HEK293 (cell line): Measurements from ENCODE around the gene TTLL1.

Experiments used
- CTCF ChIA-PET: fragments of 350-600 bp; formaldehyde crosslinking; extraction: SDS; loops from one replicate; lab custom pipeline; 2021; ENCODE audit warnings: antibody characterized with exemption; lab: Yijun Ruan, JAX
- POLR2A ChIA-PET: fragments of 300-600 bp; formaldehyde crosslinking; extraction: SDS; loops from one replicate; lab custom pipeline; 2020; ENCODE audit warnings: antibody characterized with exemption, inconsistent platforms; lab: Yijun Ruan, JAX
- H3K27ac ChIP-seq: fragments of 200-500 bp; sonication (Bioruptor generic); 2 replicates; pipeline ENCODE4 v1.5.1; 2014; ENCODE audit warnings: low read depth, low read length, control low read depth, inconsistent platforms; ENCODE audit errors: extremely low read depth
- H3K36me3 ChIP-seq, 2 experiments: fragments of 200-500 bp in 1 of 2; sonication (Bioruptor generic) in 1 of 2; 1 replicate in 1 of 2; 2 replicates in 1 of 2; pipeline ENCODE4 v1.5.1; 2014 to 2017; ENCODE audit warnings: inconsistent platforms in 2 of 2, low read length in 2 of 2; ENCODE audit not compliant: control insufficient read depth in 2 of 2, insufficient read depth in 1 of 2
- H3K4me1 ChIP-seq: fragments of 200-500 bp; sonication (Bioruptor generic); 2 replicates; pipeline ENCODE4 v1.5.1; 2014; ENCODE audit warnings: mild to moderate bottlenecking, low read length, inconsistent platforms; ENCODE audit not compliant: control insufficient read depth, insufficient read depth
- H3K4me3 ChIP-seq: 2 replicates; pipeline ENCODE4 v1.5.1; 2011; ENCODE audit warnings: low read depth, mild to moderate bottlenecking, control low read depth, low read length, moderate library complexity
- H3K9me3 ChIP-seq: fragments of 200-500 bp; sonication (Bioruptor generic); 2 replicates; pipeline ENCODE4 v1.5.1; 2014; ENCODE audit warnings: low read depth, low read length, inconsistent platforms; ENCODE audit not compliant: control insufficient read depth, insufficient read depth
- EGR2 ChIP-seq: fragments of 450-650 bp; formaldehyde crosslinking; IDR thresholded peaks from 2 replicates; pipeline ENCODE4 v1.5.1; 2016; ENCODE audit warnings: low read depth, missing biosample characterization, missing genetic modification characterization
- ELK4 ChIP-seq: IDR thresholded peaks from 2 replicates; pipeline ENCODE4 v1.6.1; 2011; ENCODE audit warnings: mild to moderate bottlenecking, low read depth, low read length, borderline replicate concordance
- OSR2 ChIP-seq: fragments of 450-650 bp; formaldehyde crosslinking; IDR thresholded peaks from 2 replicates; pipeline ENCODE4 v1.5.1; 2016; ENCODE audit warnings: missing biosample characterization, missing genetic modification characterization
- PRDM1 ChIP-seq: fragments of 450-650 bp; formaldehyde crosslinking; IDR thresholded peaks from 2 replicates; pipeline ENCODE4; 2016; ENCODE audit warnings: missing biosample characterization, missing genetic modification characterization
- ZBTB17 ChIP-seq: fragments of 450-650 bp; formaldehyde crosslinking; IDR thresholded peaks from 2 replicates; pipeline ENCODE4 v1.5.1; 2016; ENCODE audit warnings: missing biosample characterization, missing genetic modification characterization
- ZBTB26 ChIP-seq: fragments of 450-650 bp; formaldehyde crosslinking; optimal IDR thresholded peaks from 2 replicates; pipeline ENCODE3; 2016; ENCODE audit warnings: missing biosample characterization, mild to moderate bottlenecking, missing genetic modification characterization
- ZBTB48 ChIP-seq: fragments of 450-650 bp; formaldehyde crosslinking; IDR thresholded peaks from 2 replicates; pipeline ENCODE4 v1.5.1; 2016; ENCODE audit warnings: missing biosample characterization, missing genetic modification characterization
- ZNF16 ChIP-seq: fragments of 450-650 bp; formaldehyde crosslinking; IDR thresholded peaks from 2 replicates; pipeline ENCODE4 v1.5.1; 2016; ENCODE audit warnings: low read depth, missing biosample characterization, missing genetic modification characterization
- ZNF24 ChIP-seq: fragments of 450-650 bp; formaldehyde crosslinking; IDR thresholded peaks from 2 replicates; pipeline ENCODE4 v1.5.1; 2016; ENCODE audit warnings: missing biosample characterization, missing genetic modification characterization
- ZNF692 ChIP-seq: fragments of 450-650 bp; formaldehyde crosslinking; IDR thresholded peaks from 2 replicates; pipeline ENCODE4 v1.5.1; 2016; ENCODE audit warnings: missing biosample characterization, missing genetic modification characterization
- ZSCAN30 ChIP-seq: fragments of 450-650 bp; IDR thresholded peaks from 2 replicates; pipeline ENCODE4 v1.5.1; 2018; ENCODE audit warnings: missing biosample characterization, mild to moderate bottlenecking, missing genetic modification characterization, moderate library complexity
- ZSCAN4 ChIP-seq: fragments of 450-650 bp; formaldehyde crosslinking; IDR thresholded peaks from 2 replicates; pipeline ENCODE4 v1.5.1; 2017; ENCODE audit warnings: missing biosample characterization, missing genetic modification characterization
- ZXDB ChIP-seq: fragments of 450-650 bp; formaldehyde crosslinking; IDR thresholded peaks from 2 replicates; pipeline ENCODE4 v1.5.1; 2016; ENCODE audit warnings: missing biosample characterization, missing genetic modification characterization

The TTLL1 gene

GRCh38 chr22:43004362-43005035, 84.7 kb downstream of the TTLL1 start (continued):
- TF ChIP-seq ZNF692 (tag by site-specific recombination), result 0 out of 2 replicates have a peak, but pooled peaks have one; percentile 16

- Histone ChIP-seq H3K27ac (no peak overlapping the region), H3K4me3 (no peak overlapping the region), H3K9me3 (no peaks in the 10 kb centered on the region), H3K4me1 (peaks cover 29% of the 10 kb centered on the region), H3K36me3 (no peaks in the 10 kb centered on the region)
- TF ChIP-seq ZBTB26, result no peak
- peak; percentile 24; the same call in 1 of the 2 replicates for TF ChIP-seq ZNF692 (tag by site-specific recombination)
- no peak for TF ChIP-seq ZNF16 (tag by site-specific recombination)
- TF ChIP-seq PRDM1, result 0 out of 2 replicates have a peak, but pooled peaks have one; percentile 6
- TF ChIP-seq ELK4, result no peak
- no peak for TF ChIP-seq EGR2 (tag by site-specific recombination)
- no peak for TF ChIP-seq OSR2
- no peak for TF ChIP-seq ZSCAN4 (tag by site-specific recombination)
- TF ChIP-seq ZXDB (tag by site-specific recombination), result no peak
- no peak for TF ChIP-seq ZNF24 (tag by site-specific recombination)
- ChIA-PET POLR2A (interaction anchor here (0.5 to 9.9 kb wide), 2 partner anchors 13 to 861 kb away, joined by 3 to 67 read pairs; partner anchors contain the start of gene PACSIN2), CTCF (interaction anchor here (0.7 to 3.8 kb wide), 2 partner anchors 12 to 31 kb away, joined by 3 to 13 read pairs; no protein-coding TSS in a partner anchor)
Observed at GRCh38 chr22:43002202-43002586, 87.0 kb downstream of the TTLL1 start.

GRCh38 chr22:43001271-43002201, 87.7 kb downstream of the TTLL1 start:
- POLR2A ChIA-PET, result interaction anchor here (9.9 kb wide), 1 partner anchor 13 kb away, joined by 67 read pairs; the partner anchor contains the start of gene PACSIN2
- Histone ChIP-seq H3K4me1 (peaks cover 29% of the 10 kb centered on the region), H3K27ac (no peak overlapping the region), H3K36me3 (no peaks in the 10 kb centered on the region), H3K9me3 (no peaks in the 10 kb centered on the region), H3K4me3 (no peak overlapping the region)
- CTCF ChIA-PET, result interaction anchor here (0.7 to 3.8 kb wide), 3 partner anchors 11 to 134 kb away, joined by 3 to 13 read pairs (median 10); no protein-coding TSS in a partner anchor
- no peak for TF ChIP-seq ZSCAN30 (tag by site-specific recombination)
- 0 out of 2 replicates have a peak, but pooled peaks have one; percentile 29 for TF ChIP-seq PRDM1
- TF ChIP-seq ZBTB48 (tag by site-specific recombination), result peak; percentile 68; the same call in 1 of the 2 replicates
- peak; percentile 22; the same call in 1 of the 2 replicates for TF ChIP-seq ZBTB17 (tag by site-specific recombination)
